ENCODE measurements around the gene ADGRF5. TPM values are rescaled to one million over a fixed set of nuclear protein-coding genes. Genes with fewer than 3 reads are reported as not detected.

ADGRF5 gene
- total RNA-seq, result 2.0 and 6.2 TPM in 2 replicates

GRCh38 chr6:46921731-46922130, at the start of gene ADGRF5:
ADGRF5 (minus strand) TSS chr6:46921938; CDS start chr6:46906762, 15,176 bp downstream.

Other genes starting within 250 kb of the ADGRF5 start
- gene TDRD6, start 234.1 kb downstream of the ADGRF5 start, total RNA-seq, result under 0.01 and 0.09 TPM in 2 replicates
- gene PLA2G7, start 186.6 kb downstream of the ADGRF5 start, total RNA-seq, result 0.27 TPM in 1 of 2 replicates, not detected in the other
- not detected in 2 replicates for gene ANKRD66, start 175.0 kb downstream of the ADGRF5 start, total RNA-seq
- gene MEP1A, start 128.5 kb downstream of the ADGRF5 start, total RNA-seq, result not detected in 2 replicates
- gene ADGRF1, start 120.4 kb upstream of the ADGRF5 start, total RNA-seq, result not detected in 2 replicates